NCI-H146 treated with DMSO at 0.1 percent for 48 hours (cell line): ENCODE measurements around the gene DNAJC22.

ENCODE experiments used
- DNase-seq: peaks from one replicate; lab custom pipeline; 2025; ENCODE audit not compliant: unreplicated experiment; lab: John Stamatoyannopoulos, UW

Gene DNAJC22

GRCh38 chr12:49344486-49345050, 2.1 kb upstream of the DNAJC22 start:
- DNase-seq: no peak

- DNase-seq: peak; percentile 33
These were observed 1.4 kb upstream of the DNAJC22 start for GRCh38 chr12:49345051-49345824.

- no peak for DNase-seq
These were observed 646 bp upstream of the DNAJC22 start for GRCh38 chr12:49345825-49346658.

- DNase-seq: peak; percentile 74
These were observed 864 bp downstream of the DNAJC22 start for GRCh38 chr12:49347311-49348193.

GRCh38 chr12:49348781-49349180, 2.1 kb downstream of the DNAJC22 start:
- DNase-seq: no peak

GRCh38 chr12:49349266-49349665, 2.6 kb downstream of the DNAJC22 start:
- DNase-seq: no peak

GRCh38 chr12:49352351-49352750, 5.7 kb downstream of the DNAJC22 start:
- DNase-seq: no peak

- no peak for DNase-seq
These were observed 9.2 kb downstream of the DNAJC22 start for GRCh38 chr12:49355913-49356312.

GRCh38 chr12:49357103-49357678, 10.5 kb downstream of the DNAJC22 start:
- DNase-seq: peak; percentile 20

GRCh38 chr12:49358483-49359141, 11.9 kb downstream of the DNAJC22 start:
- peak; percentile 82 for DNase-seq

GRCh38 chr12:49359671-49360070, 13.0 kb downstream of the DNAJC22 start:
- DNase-seq: no peak

- DNase-seq: no peak
These were observed 15.4 kb downstream of the DNAJC22 start for GRCh38 chr12:49362077-49362476.

- DNase-seq: no peak
These were observed 18.3 kb downstream of the DNAJC22 start for GRCh38 chr12:49364989-49365388.

- DNase-seq: no peak
These were observed 18.9 kb downstream of the DNAJC22 start for GRCh38 chr12:49365542-49365941.

GRCh38 chr12:49366096-49366651, 19.5 kb downstream of the DNAJC22 start:
- no peak for DNase-seq

GRCh38 chr12:49366652-49367380, 20.1 kb downstream of the DNAJC22 start:
- peak; percentile 92 for DNase-seq

GRCh38 chr12:49367381-49368239, 20.9 kb downstream of the DNAJC22 start, which contains the start of gene SPATS2:
Gene SPATS2 (plus strand): TSS chr12:49367462. CDS start chr12:49461013, 93,551 bp downstream.
- DNase-seq: peak; percentile 55

GRCh38 chr12:49368240-49368600, 21.5 kb downstream of the DNAJC22 start:
- no peak for DNase-seq
